Posterior vena cava (tissue), 2 donors: ENCODE data around the gene SBK3. TPM values are rescaled to one million over a fixed set of nuclear protein-coding genes. Genes with fewer than 3 reads are reported as not detected.
"Not testable (repeated sequence)": the region's sequence is repeated elsewhere in the genome, so short reads cannot be mapped to it uniquely, and the experiment has no call there.

Source experiments
- DNase-seq: peaks from one replicate; pipeline ENCODE4 v3.0.0-alpha.2; 2020; ENCODE audit warnings: low spot score
- intact Hi-C, 2 donors: fragments of 100-400 bp; cut with DNase I; formaldehyde crosslinking; loops; one replicate each; pipeline versions ENCODE4 v1.14.1 to v1.14.2; 2022 to 2023
- total RNA-seq, 2 donors: library from RNA; stranded (reverse); fragmentation: NEBNext Ultra II Directional; extraction: Animal tissue kit (Norgen Biotek cat#: 25700); gene quantifications; one replicate each; pipeline ENCODE4 v1.2.1, GENCODE V29; 2021
- donor health status: DM: yes; HTN: yes; CAD: no.
- donor health status: DM: yes; HTN: yes; CAD: no.

SBK3 gene
- total RNA-seq, 2 donors from 2014 or later: not detected

GRCh38 chr19:55578761-55579747 lies 33.7 kb upstream of the SBK3 start:
- intact Hi-C loops: loop anchor here in 1 of 2 donors (5.0 kb wide), 1 partner anchor 52 kb away; no protein-coding TSS in a partner anchor
- no peak for DNase-seq

GRCh38 chr19:55578031-55578760 lies 32.9 kb upstream of the SBK3 start:
- DNase-seq: no peak
- intact Hi-C loops: loop anchor here in 1 of 2 donors (5.0 kb wide), 1 partner anchor 51 kb away; no protein-coding TSS in a partner anchor

- intact Hi-C loops: loop anchor here in 1 of 2 donors (5.0 kb wide), 1 partner anchor 49 kb away; no protein-coding TSS in a partner anchor
- no peak for DNase-seq
These were observed 31.4 kb upstream of the SBK3 start for GRCh38 chr19:55576746-55577145.

DNA sequence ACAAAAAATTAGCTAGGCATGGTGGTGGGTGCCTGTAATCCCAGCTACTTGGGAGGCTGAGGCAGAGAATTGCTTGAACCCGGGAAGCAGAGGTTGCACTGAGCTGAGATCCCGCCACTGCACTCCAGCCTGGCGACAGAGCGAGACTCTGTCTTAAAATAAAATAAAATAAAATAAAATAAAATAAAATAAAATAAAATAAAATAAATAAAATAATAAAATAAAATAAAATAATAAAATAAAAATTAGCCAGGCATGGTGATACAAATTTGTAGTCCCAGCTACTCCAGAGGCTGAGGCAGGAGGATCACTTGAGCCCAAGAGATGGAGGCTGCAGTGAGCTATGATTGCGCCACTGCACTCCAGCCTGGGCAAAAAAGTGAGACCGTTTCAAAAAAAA lies 28.6 kb upstream of the SBK3 start:
- intact Hi-C loops, DNase-seq: not testable (repeated sequence)

- DNase-seq, intact Hi-C loops: not testable (repeated sequence)
These were observed 24.1 kb upstream of the SBK3 start for GRCh38 chr19:55569477-55569876.

- no peak for DNase-seq
- intact Hi-C loops: no loop called here
These were observed 22.5 kb upstream of the SBK3 start for GRCh38 chr19:55567708-55568328.

DNA sequence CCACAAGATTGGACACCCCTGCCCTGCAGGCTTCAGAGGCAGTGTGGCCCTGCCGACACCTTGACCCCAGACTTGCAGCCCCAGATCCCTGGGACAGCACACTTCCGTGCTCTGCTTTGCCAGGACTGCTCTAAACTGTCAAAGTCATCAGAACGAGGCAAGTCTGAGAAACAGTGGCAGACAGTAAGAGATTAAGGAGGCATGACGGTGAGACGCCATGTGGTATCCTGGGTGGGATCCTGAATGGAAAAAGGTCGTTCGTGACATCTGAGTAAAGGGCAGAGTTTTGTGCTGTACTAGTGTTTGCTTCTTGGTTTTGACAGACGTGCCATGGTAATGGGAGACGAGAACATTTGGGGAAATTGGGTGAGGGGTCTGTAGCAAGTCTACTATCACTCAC lies 21.5 kb upstream of the SBK3 start:
- intact Hi-C loops: no loop called here
- DNase-seq: no peak

- DNase-seq: no peak
- intact Hi-C loops: no loop called here
These were observed 17.9 kb upstream of the SBK3 start for GRCh38 chr19:55563261-55563690.

DNA sequence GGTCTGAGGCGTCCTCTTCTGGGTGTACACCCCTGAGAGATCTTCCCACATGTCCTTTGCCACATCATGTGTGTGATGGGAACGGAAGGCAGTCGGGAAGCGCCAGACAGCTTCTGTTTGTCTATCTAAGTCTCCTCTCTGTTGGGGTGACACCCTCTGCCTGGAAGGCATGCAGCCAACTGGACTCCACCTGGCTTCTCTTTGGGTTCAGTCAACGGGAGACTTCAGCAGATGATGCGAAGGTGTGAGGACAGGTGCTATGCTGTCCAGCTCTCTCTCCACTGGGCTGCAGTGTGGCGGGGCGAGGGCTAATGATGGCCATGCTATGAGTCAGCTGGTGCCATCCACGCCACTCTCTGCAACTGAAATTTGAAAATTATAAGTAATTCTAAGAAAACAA lies 14.3 kb upstream of the SBK3 start:
- intact Hi-C loops: no loop called here
- DNase-seq: no peak

DNA sequence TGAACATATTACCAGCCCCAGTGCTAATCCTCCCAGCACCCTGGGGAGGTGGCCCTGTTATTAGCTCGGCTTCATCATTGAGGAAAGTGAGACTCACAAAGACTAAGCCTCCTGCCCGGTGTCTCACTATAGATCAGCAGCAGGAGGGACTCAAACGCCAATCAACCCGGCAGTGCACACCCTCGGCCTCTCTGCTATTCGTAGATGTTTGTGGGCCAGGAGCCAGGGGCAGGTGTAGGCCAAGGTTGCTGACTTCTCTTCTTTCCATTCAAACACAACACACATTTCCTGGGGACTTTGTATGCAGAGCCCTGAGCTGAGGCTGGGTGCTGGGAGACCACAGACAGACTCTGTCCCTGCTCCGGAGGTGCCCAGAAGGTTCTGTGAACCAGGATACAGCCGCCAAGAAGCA lies 9.4 kb upstream of the SBK3 start:
- intact Hi-C loops: no loop called here

DNA sequence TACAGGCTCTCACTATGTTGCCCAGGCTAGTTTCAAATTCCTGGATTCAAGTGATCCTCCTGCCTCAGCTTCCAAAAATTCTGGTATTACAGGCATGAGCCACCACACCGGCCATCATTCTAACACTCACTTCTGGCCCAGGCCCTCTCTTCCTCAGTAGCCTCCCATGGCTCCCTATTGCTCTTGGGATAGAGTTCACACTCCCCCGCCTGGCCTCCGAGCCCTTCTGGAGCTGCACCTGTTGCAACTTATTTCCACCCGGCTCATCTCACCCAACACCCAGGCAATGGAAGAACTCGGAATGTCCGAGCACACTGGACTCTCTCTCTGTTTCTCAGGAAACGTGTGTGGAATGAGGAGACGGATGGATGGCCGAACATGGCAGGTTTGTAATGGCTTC lies 9.0 kb upstream of the SBK3 start:
- intact Hi-C loops: no loop called here
- no peak for DNase-seq

More for the DNA sequence above, 9.4 kb upstream of the SBK3 start:
- DNase-seq: no peak

GRCh38 chr19:55553217-55554182 lies 8.2 kb upstream of the SBK3 start:
- no peak for DNase-seq
- intact Hi-C loops: no loop called here

GRCh38 chr19:55552620-55553019 lies 7.3 kb upstream of the SBK3 start:
- DNase-seq: no peak
- intact Hi-C loops: no loop called here

- intact Hi-C loops: no loop called here
- no peak for DNase-seq
These were observed 6.9 kb upstream of the SBK3 start for GRCh38 chr19:55552206-55552605.

DNA sequence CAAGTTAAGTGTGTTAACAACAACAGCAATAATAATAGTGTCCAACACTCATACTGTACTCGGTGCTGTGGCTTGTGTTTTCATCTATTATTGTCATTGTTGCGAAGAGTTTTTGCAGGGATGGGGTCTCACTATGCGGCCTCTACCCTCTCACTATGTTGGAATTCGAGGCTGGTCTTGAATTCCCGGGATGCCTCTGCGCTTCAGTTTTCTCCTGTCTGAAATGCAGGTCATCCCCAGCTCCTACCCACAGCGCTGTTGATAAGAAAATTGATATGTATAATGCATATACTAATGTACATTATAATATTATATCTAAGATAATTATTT lies 4.9 kb upstream of the SBK3 start:
- intact Hi-C loops: no loop called here
- DNase-seq: no peak

- intact Hi-C loops: no loop called here
- DNase-seq: no peak
These were observed 4.4 kb upstream of the SBK3 start for GRCh38 chr19:55549500-55550320.

DNA sequence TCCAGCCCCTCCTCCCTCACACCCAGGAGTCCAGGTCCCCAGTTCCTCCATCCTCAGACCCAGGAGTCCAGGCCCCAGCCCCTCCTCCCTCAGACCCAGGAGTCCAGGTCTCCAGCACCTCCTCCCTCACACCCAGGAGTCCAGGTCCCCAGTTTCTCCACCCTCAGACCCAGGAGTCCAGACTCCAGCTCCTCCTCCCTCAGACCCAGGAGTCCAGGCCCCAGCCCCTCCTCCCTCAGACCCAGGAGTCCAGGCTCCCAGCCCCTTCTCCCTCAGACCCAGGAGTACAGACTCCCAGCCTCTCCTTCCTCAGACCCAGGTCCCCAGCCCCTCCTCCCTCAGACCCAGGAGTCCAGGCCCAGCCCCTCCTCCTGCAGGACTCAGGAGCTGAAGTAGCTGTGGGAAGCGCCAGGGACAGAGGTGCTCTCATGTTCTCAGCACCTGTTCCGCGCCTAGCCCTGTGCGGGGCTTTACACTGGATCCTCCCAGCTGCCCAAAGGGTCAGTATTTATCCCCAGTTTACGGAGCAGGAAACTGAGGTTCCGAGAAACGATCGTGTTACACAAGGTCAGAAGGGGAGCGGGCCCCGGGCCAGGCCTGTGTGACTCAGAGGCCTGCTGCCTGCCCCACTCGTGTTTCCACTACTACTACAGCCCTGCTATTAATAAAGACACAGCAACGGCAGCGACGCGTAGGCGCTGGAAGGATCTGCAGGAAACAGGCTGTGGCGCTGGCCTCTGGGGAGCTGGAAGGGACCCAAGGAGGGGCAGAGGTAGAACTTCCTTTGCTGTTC lies 1.7 kb upstream of the SBK3 start:
- intact Hi-C loops: no loop called here
- peak; percentile 92 for DNase-seq
